ENCODE data around the gene UNC119.

Gene UNC119

GRCh38 chr17:28520687-28521086, 31.7 kb downstream of the UNC119 start:
- ATAC-seq: no peak
- TF ChIP-seq OSR1 (CRISPR knock-in tag; IDR thresholded peaks at IDR 0.05): no peak
- no peak for TF ChIP-seq ZNF565 (CRISPR knock-in tag; conservative IDR thresholded peaks at IDR 0.05; ENCODE audit: low read depth)
- no peak for TF ChIP-seq TOX (CRISPR knock-in tag; IDR thresholded peaks at IDR 0.05; ENCODE audit: borderline replicate concordance)
- no peak for TF ChIP-seq CSRNP3 (CRISPR knock-in tag; IDR thresholded peaks at IDR 0.05)
- no peak for TF ChIP-seq SNAI2 (CRISPR knock-in tag; IDR thresholded peaks at IDR 0.05)
- TF ChIP-seq PATZ1 (CRISPR knock-in tag; IDR thresholded peaks at IDR 0.05; ENCODE audit: borderline replicate concordance): no peak
- TF ChIP-seq ARNTL (CRISPR knock-in tag; IDR thresholded peaks at IDR 0.05; ENCODE audit: borderline replicate concordance, low read depth): no peak
- no peak for TF ChIP-seq ZFP30 (CRISPR knock-in tag; IDR thresholded peaks at IDR 0.05)
- no peak for TF ChIP-seq ISL1 (CRISPR knock-in tag; IDR thresholded peaks at IDR 0.05)
- no peak for TF ChIP-seq RARB (CRISPR knock-in tag; IDR thresholded peaks at IDR 0.05)
- no peak for TF ChIP-seq ZNF8 (CRISPR knock-in tag; IDR thresholded peaks at IDR 0.05)
- TF ChIP-seq TSHZ2 (CRISPR knock-in tag; IDR thresholded peaks at IDR 0.05): no peak
- TF ChIP-seq CREB5 (CRISPR knock-in tag; IDR thresholded peaks at IDR 0.05; ENCODE audit: low read depth): no peak
- TF ChIP-seq BACH2 (CRISPR knock-in tag; IDR thresholded peaks at IDR 0.05; ENCODE audit: borderline replicate concordance): no peak

GRCh38 chr17:28519236-28519635, 33.2 kb downstream of the UNC119 start:
- no peak for TF ChIP-seq ZNF8 (CRISPR knock-in tag; IDR thresholded peaks at IDR 0.05)
- TF ChIP-seq SNAI2 (CRISPR knock-in tag; IDR thresholded peaks at IDR 0.05): no peak
- TF ChIP-seq OSR1 (CRISPR knock-in tag; IDR thresholded peaks at IDR 0.05): no peak
- TF ChIP-seq ISL1 (CRISPR knock-in tag; IDR thresholded peaks at IDR 0.05): no peak
- no peak for TF ChIP-seq ARNTL (CRISPR knock-in tag; IDR thresholded peaks at IDR 0.05; ENCODE audit: borderline replicate concordance, low read depth)
- TF ChIP-seq TOX (CRISPR knock-in tag; IDR thresholded peaks at IDR 0.05; ENCODE audit: borderline replicate concordance): no peak
- no peak for TF ChIP-seq TSHZ2 (CRISPR knock-in tag; IDR thresholded peaks at IDR 0.05)
- no peak for TF ChIP-seq TCF4 (CRISPR knock-in tag; IDR thresholded peaks at IDR 0.05; ENCODE audit: borderline replicate concordance)
- TF ChIP-seq GLIS3 (CRISPR knock-in tag; IDR thresholded peaks at IDR 0.05): no peak
- no peak for ATAC-seq

GRCh38 chr17:28518578-28518977, 33.8 kb downstream of the UNC119 start:
- no peak for ATAC-seq
- TF ChIP-seq POU6F1 (CRISPR knock-in tag; IDR thresholded peaks at IDR 0.05; ENCODE audit: borderline replicate concordance, low read depth) (no peak), ZFP30 (CRISPR knock-in tag; IDR thresholded peaks at IDR 0.05) (no peak), ZNF70 (CRISPR knock-in tag; IDR thresholded peaks at IDR 0.05) (no peak), TOX (CRISPR knock-in tag; IDR thresholded peaks at IDR 0.05; ENCODE audit: borderline replicate concordance) (no peak), CREB5 (CRISPR knock-in tag; IDR thresholded peaks at IDR 0.05; ENCODE audit: low read depth) (no peak), ESRRG (CRISPR knock-in tag; IDR thresholded peaks at IDR 0.05) (no peak), OSR1 (CRISPR knock-in tag; IDR thresholded peaks at IDR 0.05) (no peak), ARNTL (CRISPR knock-in tag; IDR thresholded peaks at IDR 0.05; ENCODE audit: borderline replicate concordance, low read depth) (no peak), GLIS3 (CRISPR knock-in tag; IDR thresholded peaks at IDR 0.05) (no peak), PPARA (CRISPR knock-in tag; IDR thresholded peaks at IDR 0.05; ENCODE audit: borderline replicate concordance) (no peak), ISL1 (CRISPR knock-in tag; IDR thresholded peaks at IDR 0.05) (no peak)

All from SK-N-SH treated with all-trans-retinoic acid at 6 μM for 48 hours (cell line).